GM19463 (cell line): ENCODE measurements around the gene DMAP1.

Experiments
- ATAC-seq: cut with Tn5 transposase; IDR thresholded peaks from one replicate; pipeline ENCODE4 v1.9.1; 2021; ENCODE audit warnings: mild to moderate bottlenecking, moderate library complexity; ENCODE audit not compliant: unreplicated experiment

DMAP1 gene

DNA sequence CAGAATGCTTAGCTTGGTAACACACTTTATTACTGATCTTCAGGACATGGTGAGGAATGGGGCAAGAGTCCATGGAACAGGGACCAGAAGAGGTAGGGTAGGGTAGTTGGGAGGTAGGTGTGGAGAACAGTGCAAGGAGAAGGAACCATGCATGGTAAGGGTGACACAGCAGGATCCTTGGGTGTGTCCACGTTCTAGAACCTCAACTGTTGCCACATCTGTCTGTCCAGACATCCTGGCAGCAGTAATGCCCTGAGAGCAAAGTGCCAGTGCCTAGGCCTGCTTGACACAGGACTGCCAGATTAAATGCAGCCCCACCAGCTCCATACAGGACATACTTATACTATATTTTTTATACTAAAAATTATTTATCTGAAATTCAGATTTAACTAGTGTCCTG lies 13.9 kb downstream of the DMAP1 start:
- ATAC-seq: no peak

DNA sequence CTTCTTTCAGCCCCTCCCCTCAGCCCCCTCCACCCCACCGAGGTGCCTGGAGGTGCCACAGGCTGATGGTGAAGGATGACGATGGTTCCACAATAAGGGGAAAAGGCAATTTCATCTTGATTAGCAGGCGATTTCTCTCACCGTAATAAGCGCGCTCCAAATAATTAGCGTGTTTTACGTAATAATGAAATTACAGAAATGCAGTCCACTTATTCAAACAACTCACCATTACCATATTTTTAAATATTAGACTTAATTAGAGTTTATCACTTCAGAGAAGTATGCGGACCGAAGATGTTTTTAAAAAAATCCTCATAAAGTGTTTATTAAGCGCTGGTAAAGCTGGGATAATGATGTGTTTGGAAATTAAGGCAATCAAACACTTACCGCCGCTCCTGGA lies 14.9 kb downstream of the DMAP1 start:
- no peak for ATAC-seq

DNA sequence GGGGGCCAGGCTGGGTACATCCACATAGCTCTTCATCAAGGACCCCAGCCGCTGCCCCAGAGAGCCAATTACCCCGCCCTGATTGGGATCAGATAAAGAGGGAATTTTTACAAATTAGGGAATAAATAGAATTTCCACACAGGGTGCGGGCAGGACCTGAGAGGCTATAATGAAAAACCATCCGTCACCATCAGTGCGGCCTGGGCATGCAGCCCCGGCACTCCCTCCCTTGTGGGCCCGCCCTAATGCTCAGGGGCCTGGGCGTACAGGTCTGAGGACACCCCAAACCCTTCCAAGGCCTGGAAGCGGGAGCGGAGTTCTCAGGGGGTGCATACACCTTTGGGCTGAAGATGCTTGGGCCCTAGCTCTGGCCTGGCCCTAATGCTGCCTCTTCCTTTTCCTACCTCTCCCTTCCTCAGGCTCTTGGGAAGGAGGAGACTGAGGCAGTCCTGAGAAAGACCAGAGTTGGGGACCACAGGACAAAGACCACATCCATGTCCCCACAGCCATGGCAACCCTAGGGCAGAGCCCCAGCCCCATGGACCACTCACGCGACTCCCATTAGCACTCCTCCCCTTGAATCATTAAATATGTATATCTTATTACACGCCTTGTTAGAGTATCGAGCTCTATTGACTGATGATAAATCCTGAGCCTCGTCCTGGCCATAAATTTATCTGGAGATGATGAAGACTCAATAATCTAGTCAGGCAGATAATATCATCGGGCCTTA lies 16.3 kb downstream of the DMAP1 start:
- no peak for ATAC-seq

DNA sequence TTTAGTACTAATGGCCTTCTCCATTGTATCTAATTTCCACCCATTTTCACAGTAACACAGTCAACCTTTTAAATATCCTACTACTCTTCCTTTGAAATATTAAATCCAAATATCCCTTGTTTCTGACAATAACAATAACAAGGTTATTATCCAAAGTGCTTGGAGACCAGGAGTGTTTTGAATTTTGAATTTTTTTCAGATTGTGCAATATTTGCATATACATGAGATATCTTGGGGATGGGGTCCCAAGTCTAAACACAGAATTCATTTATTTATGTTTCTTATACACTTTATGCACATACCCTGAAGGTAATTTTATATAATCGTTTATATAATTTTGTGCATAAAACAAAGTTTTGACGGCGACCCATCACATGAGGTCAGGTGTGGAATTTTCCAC lies 17.5 kb downstream of the DMAP1 start:
- ATAC-seq: no peak

DNA sequence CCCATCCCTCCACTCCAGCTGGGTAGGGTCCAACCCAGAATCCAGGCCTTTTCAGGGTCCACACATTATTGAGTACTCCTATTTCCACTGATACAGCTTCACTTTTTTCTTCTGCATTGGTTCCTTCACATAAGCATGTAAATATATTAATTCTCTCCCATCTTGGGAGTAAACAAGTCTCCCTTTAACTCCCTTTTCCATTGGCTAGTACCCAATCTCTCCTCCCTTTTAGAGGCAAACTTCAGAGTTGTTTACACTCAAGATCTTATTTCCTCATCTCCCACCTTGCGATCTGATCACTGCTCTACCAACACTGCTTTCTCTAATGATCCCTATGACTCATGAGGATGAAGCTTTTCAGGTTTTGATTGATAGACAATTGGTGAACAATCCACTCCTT lies 20.3 kb downstream of the DMAP1 start:
- ATAC-seq: no peak

DNA sequence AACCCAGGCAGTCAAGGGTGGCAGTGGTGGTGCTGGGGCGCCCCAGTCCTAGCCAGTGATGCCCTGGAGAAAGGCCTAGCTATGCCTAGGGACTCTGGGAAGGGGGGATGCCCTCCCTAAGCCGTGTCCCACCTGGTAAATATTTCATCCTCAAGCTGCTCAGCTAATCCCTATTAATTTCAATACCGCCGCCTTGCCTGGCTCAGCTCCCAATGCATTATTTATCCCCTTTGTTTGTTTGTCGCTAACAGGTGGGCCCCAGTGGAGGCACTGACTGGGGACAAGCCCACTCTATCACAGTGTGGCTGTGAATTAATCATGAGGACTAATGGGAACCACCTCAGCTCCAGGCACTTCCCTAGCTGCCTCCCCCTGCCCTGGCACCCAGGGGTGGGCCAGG lies 22.5 kb downstream of the DMAP1 start:
- no peak for ATAC-seq

DNA sequence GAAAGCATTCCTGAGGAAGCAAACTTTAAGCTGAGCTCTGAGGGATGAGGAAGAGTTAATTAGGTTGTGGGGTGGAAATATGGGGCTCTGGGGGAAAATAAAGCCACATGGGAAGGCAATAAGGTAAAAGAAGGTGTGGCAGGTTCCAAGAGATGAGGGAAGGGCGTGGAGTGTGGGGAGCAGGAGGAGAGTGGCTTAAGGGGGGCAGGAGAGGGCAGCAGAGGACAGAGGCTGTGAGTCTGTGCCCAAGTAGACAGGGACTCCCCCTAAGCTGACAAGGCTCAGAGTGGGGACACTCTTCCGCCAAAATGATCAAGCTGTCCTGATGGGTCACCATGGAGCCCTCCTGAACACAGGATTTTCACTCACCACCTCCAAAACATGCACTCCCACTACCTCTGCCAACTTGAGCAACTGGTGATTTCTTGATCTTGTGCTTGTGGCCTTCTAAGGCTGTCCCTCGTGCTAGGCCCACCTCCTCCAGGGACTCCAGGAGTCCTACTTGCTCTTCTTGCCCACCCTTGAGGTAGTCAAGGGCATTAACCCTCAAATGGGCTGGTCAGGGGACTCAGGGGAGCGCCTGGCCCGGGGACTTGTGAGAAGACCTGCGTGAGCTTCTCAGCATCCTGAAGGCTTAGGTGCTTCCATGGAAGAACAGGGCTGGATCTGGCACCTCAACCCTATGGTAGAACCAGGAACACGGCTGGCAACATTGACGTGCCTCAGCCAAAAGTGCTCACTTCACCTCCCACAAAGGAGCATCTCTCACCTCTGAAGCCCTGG lies 23.4 kb downstream of the DMAP1 start:
- no peak for ATAC-seq

DNA sequence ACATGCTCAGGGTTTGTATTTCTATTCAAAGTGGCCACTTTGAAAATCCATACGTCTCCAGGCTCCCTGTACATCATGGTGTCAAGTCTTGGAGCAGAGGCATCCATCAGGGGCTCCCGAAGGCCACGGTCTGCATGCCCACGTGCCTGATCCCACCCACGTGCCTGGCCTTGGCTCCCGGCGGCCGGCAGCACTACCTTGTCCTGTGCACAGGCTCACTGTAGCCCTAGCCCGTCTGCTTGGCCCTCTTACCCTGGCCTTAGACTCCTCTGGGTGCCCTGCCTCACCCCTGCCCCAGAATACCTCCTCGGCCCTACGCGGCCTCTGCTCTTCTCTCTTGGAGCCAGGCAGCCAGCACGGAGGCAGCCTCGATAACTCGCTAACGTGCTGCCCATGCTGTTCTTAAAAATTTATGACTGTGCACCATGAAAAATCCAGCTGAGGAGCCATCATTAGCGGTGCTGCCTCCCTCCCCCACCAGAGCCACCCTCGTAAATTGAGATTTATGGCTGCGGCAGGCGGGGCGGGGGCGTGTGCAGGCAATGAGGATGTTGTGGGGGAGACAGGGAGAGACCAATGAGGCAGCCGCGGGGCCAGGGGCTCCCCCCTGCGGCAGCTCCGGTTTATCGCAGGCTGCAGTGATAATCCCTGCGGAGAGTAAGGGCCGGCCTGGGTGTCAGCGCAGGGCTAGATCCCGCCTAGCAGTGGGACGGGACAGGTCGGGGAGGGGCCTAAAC lies 24.6 kb downstream of the DMAP1 start:
- no peak for ATAC-seq

DNA sequence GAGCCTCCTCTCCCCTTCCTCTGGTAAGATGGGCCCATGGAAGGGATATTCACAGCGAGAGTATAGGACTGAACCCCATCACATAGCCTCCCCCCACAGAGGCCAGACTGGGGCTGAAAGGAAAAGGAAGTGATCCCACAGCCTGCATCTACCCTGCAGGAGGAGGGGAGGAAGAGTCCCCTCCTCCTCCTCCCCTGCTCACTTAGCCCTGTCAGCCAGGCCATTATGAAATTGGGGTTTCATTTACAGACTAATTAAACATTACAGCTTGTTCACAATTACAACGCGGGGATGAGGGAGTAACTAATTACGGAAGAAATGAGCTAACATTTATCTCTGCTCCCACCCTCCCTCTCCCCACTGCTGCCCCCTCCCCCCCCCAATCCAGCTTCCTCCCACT lies 25.4 kb downstream of the DMAP1 start:
- no peak for ATAC-seq

DNA sequence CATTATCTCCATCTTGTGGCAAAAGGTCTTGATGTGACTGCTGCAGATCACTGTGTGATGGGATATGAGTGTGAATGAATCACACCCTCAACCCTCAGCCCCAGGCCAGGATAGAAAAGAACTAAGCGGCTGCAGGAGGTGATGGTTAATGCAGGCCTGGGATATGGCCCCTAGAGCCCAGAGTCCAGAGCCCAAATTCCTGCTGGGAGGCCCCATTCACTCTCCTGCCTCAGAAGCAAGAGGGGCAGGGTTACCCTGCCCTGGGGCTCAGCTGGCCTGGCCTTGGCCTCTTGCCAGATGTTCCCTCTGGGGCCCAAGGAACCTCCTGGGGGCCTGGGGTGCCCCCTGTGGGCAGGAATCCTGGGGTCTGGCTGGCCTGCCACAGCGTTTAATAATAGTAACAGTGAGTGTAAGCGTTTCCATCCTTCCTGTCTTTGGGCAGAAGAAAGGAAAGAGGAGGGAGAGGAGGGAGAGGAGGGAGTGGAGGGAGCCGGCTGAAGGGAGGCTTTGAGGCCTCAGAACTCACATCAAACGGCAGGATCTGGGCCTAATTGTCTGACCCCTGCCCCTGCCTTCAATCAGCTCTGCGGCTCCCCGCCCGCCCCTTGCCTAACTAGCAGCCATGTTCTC lies 26.2 kb downstream of the DMAP1 start:
- ATAC-seq: no peak

DNA sequence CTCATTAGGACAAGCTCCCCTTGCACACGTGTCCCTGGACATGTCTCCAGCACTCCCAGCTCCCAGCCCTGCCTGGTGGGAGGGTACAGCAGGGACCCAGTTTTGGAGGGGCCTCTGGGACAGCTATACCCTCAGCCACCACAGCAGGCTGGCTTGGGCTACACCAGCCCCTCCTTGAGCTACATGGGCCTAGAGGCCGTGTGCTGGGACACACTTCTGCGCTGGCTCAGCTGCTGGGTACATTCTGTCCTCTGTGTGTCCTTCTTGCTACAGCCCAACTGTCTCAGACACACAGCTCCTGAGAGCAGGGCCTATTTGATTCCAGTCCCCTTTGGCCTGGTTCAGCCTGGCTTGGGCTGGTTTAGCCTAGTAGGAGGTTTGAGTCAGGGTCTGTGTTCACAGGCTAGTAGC lies 26.7 kb downstream of the DMAP1 start:
- ATAC-seq: no peak

DNA sequence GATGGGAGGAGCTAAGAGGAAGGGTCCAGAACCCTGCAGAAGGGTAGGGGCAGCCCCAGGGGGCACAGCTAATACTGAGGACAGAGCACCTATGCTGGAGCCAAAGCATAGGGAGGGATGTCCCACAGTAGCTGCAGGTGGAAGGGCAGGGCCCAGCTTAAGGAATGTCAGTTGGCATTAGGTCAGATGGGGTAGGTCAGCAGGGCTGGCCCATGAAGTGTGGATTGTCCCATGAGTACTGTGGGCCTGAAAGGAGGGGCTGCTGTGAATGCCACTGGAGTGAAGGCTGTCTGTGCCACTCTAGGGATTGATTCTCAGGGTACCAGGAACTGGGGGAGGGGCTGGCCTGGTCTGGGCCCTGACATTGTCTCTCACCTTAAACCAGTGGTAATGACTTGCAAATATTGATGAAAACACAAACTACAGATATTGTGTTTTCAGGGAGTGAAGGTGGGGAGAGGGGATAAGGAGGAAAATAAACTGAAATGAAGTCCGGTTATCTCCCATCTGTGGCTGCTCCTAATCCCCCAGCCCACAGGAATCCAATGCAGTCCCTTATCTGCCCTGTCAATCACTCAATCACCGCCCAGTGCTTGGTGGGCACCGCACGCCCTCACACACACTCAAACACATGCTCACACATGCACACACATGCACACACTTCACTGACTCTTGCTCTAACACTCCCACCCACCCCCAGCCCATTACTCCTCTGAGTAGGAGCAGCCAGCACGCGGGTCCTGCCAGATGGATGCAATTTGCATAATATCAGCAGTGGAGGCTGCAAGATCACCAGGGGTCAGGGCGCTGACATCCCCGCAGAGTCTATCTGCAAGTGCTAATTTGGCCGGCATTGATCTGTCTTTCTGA lies 27.8 kb downstream of the DMAP1 start:
- ATAC-seq: no peak

DNA sequence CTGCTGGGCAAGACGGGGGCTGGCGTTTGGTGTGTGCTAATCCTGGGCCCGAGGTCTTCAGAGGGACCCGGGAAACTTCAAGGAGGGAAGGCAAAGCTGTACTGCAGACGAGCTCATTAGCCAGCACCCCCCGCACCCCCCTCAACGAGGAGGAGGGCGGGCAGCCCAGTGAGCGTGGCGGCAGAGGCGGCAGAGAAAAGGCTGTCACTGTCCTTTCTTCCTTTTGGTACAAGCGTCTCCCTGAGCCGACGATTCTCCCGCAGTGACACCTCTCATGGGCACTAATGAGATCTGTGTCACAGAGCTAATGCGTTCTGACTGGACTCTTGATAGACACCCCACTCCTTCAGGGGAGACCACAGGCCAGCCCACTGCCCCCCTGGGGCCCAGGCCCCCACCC lies 29.5 kb downstream of the DMAP1 start:
- ATAC-seq: no peak

DNA sequence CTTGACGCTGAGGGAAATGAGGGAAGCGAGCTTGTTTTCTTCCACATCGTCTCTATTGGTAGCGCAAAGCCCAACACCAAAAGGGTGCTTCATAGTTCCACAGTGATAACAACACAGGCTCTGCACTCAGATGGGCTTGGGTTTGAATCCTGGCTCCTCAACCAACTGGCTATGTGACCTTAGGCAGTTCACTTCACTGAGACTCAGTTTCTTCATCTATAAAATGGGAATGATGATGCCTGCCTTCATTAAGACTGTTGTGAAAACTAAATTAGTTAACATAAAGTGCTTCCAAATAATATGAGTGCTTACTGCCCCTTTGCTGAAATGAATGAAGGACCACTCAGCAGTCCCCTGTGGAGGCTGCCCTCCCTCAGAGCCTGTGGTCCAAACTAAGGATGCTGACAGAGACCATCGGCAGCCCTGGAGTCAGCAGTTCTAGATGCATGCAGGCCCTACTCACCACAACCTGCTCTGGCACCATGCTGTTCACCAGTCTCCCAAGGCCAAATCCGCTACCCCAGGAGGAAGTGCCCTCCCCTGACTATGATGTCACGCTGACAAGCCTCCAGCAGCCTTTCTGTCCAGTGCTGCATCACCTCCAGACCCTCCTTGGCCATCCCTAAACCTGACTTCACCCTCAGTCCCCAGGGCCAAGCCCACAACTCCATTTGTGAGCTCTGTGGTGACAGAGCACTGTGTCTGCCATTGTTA lies 30.7 kb downstream of the DMAP1 start:
- ATAC-seq: no peak

DNA sequence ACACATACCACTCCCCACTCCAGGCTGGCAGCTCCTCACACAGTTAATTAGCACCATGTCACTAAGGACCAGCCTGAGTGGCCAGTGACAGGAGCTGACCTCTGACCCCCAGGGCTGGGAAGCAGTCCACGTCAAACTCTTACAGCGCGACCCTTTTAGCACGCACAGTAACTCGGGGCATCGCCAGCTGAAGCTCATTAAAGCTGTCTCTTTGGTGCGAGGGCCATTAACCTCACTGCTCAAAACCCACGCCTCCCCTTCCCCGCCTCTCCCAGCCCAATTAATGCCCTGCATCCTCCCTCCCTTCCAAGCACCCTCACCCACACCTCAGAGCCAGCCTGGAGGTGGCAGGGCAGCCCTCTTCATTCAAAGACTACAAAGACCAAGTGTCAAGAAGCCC lies 31.7 kb downstream of the DMAP1 start:
- ATAC-seq: no peak

DNA sequence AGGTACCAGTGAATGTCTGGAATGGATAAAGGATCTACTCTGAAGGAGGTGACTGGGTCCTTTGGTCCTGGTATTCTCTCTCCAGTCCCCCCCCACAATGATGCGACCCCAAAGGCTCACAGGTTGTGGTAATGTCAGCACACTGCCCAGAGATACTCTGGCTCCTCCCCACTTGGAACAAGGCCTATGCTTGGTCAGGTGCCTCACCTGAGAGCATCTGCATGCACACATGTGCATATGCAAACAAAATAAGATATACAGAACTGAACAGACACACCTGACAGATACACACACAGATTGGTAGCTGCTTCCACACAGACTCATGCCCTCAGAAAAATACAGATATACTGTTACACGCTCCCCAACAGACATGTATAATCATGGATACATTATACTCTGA lies 33.5 kb downstream of the DMAP1 start:
- ATAC-seq: no peak

DNA sequence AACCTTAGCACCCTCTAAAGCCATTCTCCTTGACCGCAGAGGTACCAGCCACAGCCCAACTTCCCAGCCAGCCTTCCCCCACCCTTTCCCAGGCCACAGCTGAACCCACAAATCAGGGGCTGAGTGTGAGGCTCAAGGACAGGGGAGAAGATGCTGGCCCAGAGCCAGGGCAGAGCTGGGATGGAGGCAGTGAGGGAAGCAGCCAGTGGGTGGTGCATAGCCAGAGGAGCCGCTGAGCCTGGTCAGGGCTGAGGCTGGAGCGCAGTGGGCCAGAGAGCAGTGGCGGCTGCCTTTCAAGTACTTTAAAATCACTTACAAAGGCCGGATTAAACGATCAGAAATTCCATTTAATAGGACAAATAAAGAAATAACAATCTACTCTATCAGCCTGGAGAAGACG lies 36.3 kb downstream of the DMAP1 start:
- ATAC-seq: no peak

DNA sequence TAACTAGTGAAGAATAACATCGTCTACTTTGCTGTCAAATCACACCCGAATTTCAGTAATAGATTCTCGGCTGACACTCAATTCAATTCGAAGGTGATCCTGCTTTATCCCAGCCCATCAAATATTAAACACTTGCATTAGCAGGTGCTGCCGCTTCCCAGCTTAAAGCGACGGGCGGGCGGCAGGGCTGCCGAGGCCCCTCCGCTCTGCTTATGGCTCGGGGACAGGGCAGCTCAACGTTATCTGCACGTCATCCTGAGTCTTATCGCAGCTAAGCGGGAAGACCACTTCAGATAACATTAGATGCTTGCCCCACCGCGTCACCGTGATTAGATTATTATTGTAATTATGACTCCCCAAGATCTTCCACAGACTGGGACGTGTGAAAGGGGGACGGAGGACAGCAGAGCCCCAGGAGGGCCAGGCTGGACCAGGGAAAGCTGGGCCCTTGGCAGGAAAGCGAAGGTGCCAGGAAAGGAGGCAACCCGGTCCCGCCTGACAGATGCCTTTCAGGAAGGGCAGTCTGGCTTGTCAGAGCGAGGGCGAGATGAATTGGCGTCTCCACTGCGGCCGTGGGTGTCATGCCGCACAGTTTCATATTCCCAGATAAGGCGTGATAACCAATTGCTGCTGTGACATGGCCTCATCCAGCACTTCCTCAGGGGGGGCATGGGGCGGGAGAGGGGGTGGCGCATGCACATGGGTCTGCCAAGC lies 37.0 kb downstream of the DMAP1 start:
- no peak for ATAC-seq

DNA sequence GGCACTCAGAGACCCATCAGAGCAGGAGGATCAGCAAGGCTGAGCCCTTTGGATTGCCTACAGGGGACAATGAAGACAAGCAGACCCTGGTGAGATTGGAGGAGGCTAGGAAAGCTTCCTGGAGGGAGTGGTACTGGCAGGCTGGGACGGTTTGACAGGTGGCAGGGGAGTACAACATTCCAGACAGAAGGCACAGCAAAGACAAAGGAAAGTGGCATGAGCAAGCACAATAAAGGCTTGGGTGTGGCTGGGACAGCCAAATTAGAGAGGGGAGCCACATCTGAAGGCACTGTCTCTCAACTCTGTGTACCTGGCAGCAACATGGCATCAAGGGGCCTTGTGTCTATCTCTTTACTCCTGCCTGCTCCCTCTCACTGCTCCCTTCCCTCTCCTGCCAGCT lies 38.2 kb downstream of the DMAP1 start:
- no peak for ATAC-seq
